Testis (tissue), 2 donors: ENCODE results near the gene IL6R.

ENCODE experiments used
- POLR2A ChIP-seq: fragments of 450-650 bp; IDR thresholded peaks from one replicate; pipeline ENCODE4 v1.6.1; 2017; ENCODE audit warnings: antibody characterized with exemption, mild to moderate bottlenecking, moderate library complexity
- TF ChIP-seq, protein P1 (sequence below), 3 experiments: fragments of 450-650 bp in 2 of 3; fragments of 200-600 bp in 1 of 3; sonication (generic) in 1 of 3; IDR thresholded peaks; one replicate each; pipeline ENCODE4 v1.5.1; 2016 to 2019; ENCODE audit warnings: antibody characterized with exemption in 3 of 3, mild to moderate bottlenecking in 2 of 3, moderate library complexity in 1 of 3

DNA sequence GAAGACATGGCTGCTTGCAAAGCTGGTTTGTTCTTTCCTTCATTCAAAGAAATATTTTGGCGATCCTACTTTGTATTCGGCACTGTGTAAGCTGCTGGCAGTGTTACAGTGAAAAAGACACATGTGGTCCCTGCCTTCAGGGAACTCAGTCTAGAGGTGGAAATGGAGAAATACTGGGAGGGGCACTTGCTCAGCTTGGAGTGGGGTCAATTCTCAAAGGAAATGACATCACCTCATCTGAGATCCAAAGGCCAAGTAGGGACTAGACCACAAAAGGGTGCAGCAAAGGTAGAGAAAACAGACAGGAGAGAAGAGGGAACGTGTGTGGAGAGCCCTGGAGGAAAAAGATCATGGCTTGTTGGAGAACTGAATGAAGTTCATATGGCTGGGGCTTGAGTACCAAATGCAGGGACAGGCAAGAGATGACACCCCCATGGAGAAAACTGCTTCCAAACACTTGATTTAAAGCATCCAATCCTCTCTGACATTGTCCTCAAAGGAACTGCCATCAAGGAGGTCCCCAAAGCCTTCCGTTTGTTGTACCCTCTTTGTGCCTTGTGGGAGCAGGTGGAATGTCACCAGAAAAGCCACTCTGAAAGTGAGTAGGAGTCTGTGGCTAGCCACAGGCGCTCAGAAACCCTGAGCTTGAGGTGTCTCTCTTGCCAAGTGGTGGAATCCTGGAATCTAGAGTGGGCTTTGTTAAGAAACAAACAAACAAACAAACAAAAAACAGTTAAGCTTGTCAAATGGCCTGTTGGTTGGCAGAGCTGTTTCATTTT, 48.6 kb downstream of the IL6R start:
- no peak for TF ChIP-seq POLR2A
- TF ChIP-seq, protein P1, sequence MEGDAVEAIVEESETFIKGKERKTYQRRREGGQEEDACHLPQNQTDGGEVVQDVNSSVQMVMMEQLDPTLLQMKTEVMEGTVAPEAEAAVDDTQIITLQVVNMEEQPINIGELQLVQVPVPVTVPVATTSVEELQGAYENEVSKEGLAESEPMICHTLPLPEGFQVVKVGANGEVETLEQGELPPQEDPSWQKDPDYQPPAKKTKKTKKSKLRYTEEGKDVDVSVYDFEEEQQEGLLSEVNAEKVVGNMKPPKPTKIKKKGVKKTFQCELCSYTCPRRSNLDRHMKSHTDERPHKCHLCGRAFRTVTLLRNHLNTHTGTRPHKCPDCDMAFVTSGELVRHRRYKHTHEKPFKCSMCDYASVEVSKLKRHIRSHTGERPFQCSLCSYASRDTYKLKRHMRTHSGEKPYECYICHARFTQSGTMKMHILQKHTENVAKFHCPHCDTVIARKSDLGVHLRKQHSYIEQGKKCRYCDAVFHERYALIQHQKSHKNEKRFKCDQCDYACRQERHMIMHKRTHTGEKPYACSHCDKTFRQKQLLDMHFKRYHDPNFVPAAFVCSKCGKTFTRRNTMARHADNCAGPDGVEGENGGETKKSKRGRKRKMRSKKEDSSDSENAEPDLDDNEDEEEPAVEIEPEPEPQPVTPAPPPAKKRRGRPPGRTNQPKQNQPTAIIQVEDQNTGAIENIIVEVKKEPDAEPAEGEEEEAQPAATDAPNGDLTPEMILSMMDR (IDR thresholded peaks at IDR 0.05): no peak
